GM21717 (cell line): ENCODE results near the gene TUBA1A.
"Not testable (repeated sequence)": the region's sequence is repeated elsewhere in the genome, so short reads cannot be mapped to it uniquely, and the experiment has no call there.

Source experiments
- ATAC-seq: cut with Tn5 transposase; IDR thresholded peaks from one replicate; pipeline ENCODE4 v1.9.1; 2021; ENCODE audit warnings: mild to moderate bottlenecking, moderate library complexity; ENCODE audit not compliant: unreplicated experiment

The TUBA1A gene

GRCh38 chr12:49188916-49189367 is at the start of gene TUBA1A:
TSS of gene TUBA1A (minus strand) at chr12:49189080. CDS start at chr12:49188979, 101 bp downstream.
- peak; percentile 86 for ATAC-seq

GRCh38 chr12:49236423-49236822 is 47.5 kb upstream of the TUBA1A start:
- ATAC-seq, result no peak

DNA sequence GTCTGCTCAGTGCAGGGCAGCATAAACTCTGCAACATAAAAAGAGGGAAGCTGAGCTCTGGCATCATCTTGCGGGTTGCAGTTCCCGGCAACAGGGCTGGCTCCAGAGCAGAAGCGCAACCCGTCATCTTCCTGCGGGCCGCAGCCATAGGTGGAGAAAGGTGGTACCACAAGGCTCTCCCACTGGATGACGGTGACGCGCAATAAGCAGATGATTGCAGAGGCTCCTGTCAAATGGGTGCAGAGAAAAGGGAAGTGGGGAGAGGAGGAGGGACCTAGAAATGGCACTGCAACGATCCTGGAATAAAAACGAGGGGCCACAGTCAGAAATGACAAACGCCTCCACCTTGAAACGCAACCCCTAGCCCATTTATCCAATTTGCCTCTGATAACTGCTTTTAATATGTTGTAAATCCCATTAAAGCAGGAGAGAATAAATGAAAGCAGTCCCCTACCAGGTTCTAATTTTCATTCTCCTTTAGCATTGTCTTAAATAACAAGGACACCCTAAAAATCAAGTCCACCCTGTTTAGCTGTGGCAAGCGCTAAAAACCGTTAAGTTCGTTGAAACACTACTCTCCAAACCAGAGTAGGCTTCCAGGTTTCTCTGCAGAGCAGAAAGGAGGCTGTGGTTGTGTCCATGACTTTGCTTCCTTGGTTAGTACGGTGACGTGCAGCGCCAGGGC is 45.1 kb upstream of the TUBA1A start:
- ATAC-seq, result no peak

DNA sequence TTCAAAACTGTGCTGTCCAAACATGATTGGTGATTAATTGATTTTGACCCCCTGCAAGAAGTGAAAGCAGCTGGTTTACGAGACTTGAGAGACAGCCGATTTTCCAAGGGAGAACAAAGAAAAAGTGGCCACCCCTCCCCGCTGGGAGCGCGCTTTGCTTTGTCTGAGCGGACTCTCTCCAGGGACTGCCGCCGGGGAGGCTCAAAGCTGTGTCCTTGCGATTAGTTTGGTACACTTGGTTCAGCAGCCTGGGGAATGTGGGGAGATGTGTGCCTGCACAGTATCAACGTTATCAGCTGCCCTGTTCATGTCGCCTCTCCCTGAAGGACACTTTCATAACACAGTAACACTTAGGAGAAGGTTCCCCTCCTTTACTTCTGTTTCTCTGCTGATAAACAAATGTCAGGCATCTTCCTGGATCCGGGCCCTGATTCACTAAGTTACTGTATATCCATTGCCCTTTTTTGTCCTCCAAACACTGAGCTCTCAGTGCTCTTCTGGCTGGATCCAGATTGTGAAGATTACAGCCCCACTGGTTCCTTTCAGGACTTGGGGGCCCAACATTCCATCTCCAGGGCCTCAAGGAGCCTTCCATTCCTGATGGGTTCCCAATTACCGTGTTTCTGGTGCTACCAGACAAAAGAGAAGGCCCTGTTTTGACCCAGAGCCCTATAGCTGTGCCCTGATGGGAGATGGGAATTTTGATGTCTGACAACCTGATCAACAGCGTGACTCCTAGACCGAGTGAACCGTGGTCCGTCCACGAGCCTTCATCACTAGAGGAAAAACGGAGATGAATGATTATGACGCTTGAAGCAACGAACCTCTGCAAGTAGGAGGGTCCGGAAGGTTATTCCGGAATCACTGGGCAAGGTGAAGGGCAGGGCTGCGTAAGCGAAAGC is 44.3 kb upstream of the TUBA1A start:
- ATAC-seq, result no peak

- ATAC-seq, result no peak
Measured at GRCh38 chr12:49231878-49232655, 43.2 kb upstream of the TUBA1A start.

GRCh38 chr12:49230805-49231194 is 41.9 kb upstream of the TUBA1A start:
- no peak for ATAC-seq

DNA sequence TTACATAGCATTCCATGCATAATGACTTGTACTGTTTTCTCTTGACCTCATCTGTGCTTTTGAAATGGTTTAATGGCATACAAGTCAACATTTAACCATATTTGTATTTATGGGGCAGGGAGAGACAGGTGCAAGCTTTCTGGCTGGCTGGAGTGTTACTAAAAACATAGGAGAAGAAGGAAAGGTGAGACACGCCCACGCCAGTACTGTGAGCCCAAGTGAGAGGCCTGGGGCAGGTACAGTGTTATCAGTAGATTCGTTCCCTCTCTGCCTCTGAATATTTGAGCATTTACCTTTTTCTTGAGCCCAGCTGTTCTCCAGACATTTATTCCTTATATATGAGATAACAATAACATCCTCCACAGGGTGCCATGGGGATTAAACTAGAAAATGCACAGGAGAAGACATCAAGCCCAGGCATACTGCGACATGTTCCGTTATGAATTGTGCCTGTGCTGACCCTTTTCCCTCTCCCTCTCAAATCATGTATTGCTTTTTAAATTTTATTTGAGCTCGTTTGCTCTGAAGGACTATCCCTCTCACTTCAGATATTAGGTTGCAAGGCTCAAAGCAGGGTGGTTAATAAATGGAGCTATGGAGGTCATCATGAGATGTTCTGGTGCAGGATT is 41.4 kb upstream of the TUBA1A start:
- ATAC-seq, result no peak

- ATAC-seq, result no peak
Measured at GRCh38 chr12:49228653-49229052, 39.8 kb upstream of the TUBA1A start.

DNA sequence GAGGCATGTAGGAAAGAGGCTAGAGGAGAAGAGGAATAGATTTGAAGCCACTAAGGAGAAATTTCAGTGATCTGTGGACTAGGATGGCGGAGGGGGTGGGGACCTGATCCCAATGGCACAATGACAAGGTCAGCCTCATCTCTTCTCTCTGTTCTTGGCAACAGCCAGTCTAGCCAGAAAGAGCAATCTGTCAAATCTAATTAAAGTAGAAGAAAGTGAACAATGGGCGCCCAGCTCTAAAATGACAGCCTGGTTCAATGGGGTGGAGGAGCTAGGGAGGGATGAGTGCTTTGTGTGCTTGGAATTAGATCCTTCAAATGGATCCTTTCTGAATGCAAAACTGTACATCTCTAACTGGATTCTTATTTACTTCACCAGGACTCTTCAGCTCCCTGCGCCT is 38.8 kb upstream of the TUBA1A start:
- no peak for ATAC-seq

DNA sequence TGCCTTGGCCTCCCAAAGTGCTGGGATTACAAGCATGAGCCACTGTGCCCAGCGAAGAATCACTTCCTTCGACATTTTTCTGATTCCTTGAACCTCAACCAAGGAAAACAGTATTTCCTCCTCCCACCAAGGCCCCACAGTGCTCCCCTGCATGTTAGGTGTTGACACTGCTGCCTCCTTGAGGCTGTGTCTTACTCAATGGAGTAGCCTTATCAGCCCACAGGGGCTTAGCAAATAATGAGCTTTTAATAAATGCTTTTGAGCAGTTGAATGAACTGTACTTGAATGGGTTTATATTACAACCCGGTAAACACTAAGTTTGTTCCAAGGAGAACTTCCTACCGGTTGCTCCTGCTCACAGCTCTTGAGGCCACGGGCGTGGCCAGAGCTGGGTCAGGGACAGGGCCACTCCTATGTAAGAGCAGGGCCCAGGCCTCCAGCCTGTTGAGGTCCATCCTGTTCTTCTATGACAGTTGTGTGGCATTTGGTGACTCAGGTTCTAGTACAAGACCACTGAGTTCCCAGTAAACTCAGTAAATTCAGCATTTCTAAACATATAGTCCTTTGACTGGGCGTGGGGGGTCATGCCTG is 36.8 kb upstream of the TUBA1A start:
- no peak for ATAC-seq

DNA sequence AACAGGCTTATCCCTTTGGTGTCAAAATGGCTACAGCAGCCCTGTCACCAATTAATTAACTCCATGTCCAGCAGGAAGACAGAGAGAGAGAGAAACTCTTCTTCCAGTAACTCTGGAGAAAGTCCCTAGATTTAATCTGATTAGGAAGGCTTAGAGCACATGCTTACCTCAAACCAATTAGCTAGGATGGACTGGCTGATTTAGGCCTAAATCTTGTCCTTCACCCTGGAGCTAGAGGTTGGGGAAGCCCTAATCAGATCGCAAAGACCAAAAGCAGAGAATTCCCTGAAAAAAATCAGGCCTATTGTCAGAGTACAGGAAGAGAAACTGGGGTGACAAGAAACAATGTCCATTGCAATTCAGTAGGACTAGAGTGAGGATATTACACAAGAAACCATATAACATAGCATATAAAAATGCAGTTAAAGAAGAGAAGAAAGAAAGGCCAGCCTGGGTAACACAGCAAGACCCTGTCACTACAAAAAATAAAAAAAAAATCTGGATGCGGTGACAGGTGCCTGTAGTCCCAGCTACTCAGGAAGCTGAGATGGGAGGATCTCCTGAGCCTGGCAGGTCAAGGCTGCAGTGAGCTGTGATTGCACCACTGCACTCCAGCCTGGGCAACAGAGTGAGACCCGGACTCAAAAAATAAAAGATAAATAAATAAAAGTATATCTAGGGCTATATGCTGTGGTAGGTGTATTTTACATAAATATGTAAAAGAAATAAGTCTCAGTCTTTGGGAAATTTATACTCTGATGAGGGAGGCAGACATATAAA is 34.9 kb upstream of the TUBA1A start:
- ATAC-seq, result no peak

DNA sequence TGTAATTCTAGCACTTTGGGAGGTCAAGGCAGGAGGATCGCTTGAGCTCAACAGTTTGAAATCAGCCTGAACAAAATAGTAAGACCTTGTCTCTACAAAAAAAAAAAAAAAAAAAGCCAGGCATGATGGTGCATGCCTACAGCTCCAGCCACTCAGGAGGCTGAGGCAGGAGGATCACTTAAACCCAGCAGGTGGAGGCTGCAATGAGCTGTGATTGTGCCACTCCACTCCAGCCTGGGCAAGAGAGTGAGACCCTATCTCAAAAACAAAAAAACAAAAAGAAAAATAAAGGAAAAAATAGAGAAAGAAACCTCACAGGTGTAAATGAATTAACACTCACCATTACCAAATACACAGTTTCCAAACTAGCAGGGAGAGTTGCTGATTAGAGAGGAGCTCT is 34.2 kb upstream of the TUBA1A start:
- ATAC-seq, result no peak

- no peak for ATAC-seq
Measured at GRCh38 chr12:49220972-49221371, 32.1 kb upstream of the TUBA1A start.

DNA sequence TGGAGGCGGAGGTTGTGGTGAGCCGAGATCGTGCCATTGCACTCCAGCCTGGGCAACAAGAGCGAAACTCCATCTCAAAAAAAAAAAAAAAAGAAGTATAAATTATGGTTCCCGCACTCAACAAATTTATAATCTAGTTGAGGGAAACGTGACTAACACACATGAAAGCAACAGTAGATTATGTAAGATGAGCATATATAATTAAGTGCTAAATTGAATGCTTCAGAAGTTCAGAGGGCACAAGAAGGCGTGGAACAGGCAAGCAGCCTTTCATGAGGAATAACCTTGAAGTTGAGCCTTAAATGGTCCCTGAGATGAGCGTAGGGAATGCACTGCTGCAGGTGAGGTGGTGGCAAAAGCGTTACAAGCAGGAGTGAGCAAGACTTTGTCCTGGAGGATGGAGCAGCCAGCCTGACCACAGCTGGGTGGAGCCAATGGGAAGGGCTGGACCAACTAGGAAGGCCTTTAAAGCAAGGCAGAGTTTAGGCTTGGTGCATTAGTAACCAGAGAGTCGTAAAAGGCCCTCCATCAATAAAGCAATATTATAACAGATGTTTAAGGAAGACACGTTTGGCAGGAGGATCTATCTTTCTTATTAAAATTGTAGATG is 30.6 kb upstream of the TUBA1A start:
- no peak for ATAC-seq

DNA sequence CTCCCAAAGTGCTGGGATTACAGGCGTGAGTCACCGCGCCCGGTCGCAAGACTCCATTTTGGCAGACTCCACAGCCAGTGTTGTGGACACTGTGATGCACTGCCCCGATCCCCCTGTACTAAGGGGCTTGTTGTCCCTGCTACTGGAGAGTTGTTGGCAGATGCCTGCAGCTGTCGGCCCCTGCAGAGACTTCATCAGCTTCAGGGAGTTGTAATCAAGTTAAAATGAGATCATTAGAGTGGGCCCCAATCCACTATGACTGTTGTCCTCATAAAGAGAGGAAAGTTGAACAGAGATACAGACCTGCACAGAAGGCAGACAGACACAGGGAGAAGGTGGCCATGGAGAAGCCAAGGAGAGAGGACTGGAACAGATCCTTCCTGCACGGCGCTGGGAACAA is 23.7 kb upstream of the TUBA1A start:
- no peak for ATAC-seq

- ATAC-seq, result not testable (repeated sequence)
Measured at GRCh38 chr12:49210703-49211102, 21.8 kb upstream of the TUBA1A start.

GRCh38 chr12:49208676-49209075 is 19.8 kb upstream of the TUBA1A start:
- no peak for ATAC-seq

- no peak for ATAC-seq
Measured at GRCh38 chr12:49208146-49208545, 19.3 kb upstream of the TUBA1A start.

DNA sequence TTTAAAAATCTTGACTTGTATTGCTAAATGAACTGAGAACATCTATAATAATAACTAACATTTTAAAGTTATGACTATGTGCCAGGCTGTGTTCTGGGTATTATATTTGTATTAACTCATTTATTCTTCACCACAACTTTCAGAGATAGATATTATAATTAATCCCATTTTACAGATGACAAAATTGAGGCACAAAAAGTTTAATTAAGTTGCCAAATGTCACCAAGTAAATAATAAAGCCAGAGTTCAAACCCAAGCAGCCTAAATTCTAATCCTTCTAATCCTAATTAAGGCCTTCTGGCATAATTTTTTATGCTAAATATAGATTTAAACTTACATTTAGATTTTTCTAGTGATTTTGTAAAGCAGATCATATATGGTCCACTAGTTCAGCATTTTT is 17.5 kb upstream of the TUBA1A start:
- no peak for ATAC-seq
